Measurements from ENCODE around the gene OR11H7. TPM values are rescaled to one million over a fixed set of nuclear protein-coding genes. Genes with fewer than 3 reads are reported as not detected.
A peak's percentile ranks its signal among the peaks of the same experiment; 100 is the strongest.

OR11H7 gene
- total and polyA plus RNA-seq, 9 of the 15 experiments (the other 6 are each of a cell fraction or from before 2014, with no cell fraction given): not detected

- 0 out of 2 replicates have a peak overlapping the region, but pooled peaks have one; percentile 22 for H2AFZ ChIP-seq (ENCODE audit: low read depth, low read length)
- intact Hi-C loops (cut with micrococcal nuclease): no loop called here
- no peak overlapping the region for H3K9ac ChIP-seq (ENCODE audit: insufficient read depth in 1 of 2, low read depth in 2 of 2, low read length in 2 of 2)
- H3K36me3 ChIP-seq (ENCODE audit: control insufficient read depth, insufficient read depth, low read length): no peaks in the 10 kb centered on the region
- no peaks in the 10 kb centered on the region for H3K27me3 ChIP-seq (ENCODE audit: control insufficient read depth in 2 of 2, insufficient read depth in 2 of 2, low read length in 2 of 2)
- TF ChIP-seq PBX2 (CRISPR knock-in tag; IDR thresholded peaks at IDR 0.05; ENCODE audit: low read depth) (no peak), PBX2 (tag; conservative IDR thresholded peaks at IDR 0.05; ENCODE audit: low read depth) (peak; percentile 55; the same call in 1 of the 2 replicates), PKNOX1 (IDR thresholded peaks at IDR 0.05) (peak; percentile 81), SAFB (IDR thresholded peaks at IDR 0.05; ENCODE audit: borderline replicate concordance, low read depth, low read length) (no peak), CBFA2T3 (IDR thresholded peaks at IDR 0.05) (peak; percentile 59; the same call in 1 of the 2 replicates), MEIS2 (IDR thresholded peaks at IDR 0.05; ENCODE audit: partially characterized antibody) (peak; percentile 82), REST (IDR thresholded peaks at IDR 0.05; ENCODE audit: borderline replicate concordance) (0 out of 2 replicates have a peak, but pooled peaks have one; percentile 9), REST (CRISPR knock-in tag; IDR thresholded peaks at IDR 0.05; ENCODE audit: low read depth) (no peak), BCOR (IDR thresholded peaks at IDR 0.05) (no peak)
- CTCF ChIA-PET (ENCODE audit: low intra/inter-chr PET ratio): no interaction called here
- no peaks in the 10 kb centered on the region; a peak in 1 of 5 replicates for H3K4me1 ChIP-seq (replicated peaks in 1 of 2; ENCODE audit: control insufficient read depth in 2 of 2, insufficient read depth in 2 of 2, low read length in 2 of 2)
- no peaks in the 10 kb centered on the region for H3K9me3 ChIP-seq (replicated peaks; ENCODE audit: control insufficient read depth, insufficient read depth, low read depth, low read length)
- H3K4me2 ChIP-seq (ENCODE audit: insufficient read depth, low read length): no peak overlapping the region
- ATAC-seq (no peak; the same call in 2 of the 3 replicates), DNase-seq (ENCODE audit: extremely low read depth in 1 of 4, low spot score in 3 of 4) (peak in 1 of 4 experiments; percentile 3), FAIRE-seq (no peak)
- no peaks in the 10 kb centered on the region for H3K9me1 ChIP-seq (ENCODE audit: control insufficient read depth, insufficient read depth, low read length)
- H3K4me3 ChIP-seq: no peak overlapping the region
- no peaks in the 10 kb centered on the region for H3K79me2 ChIP-seq (ENCODE audit: control insufficient read depth, insufficient read depth, low read length)
- no peak overlapping the region for H3K27ac ChIP-seq (ENCODE audit: extremely low read depth, low read depth, low read length)
- BruUV-seq (replicated peaks): no TSS peak
- POLR2A ChIA-PET: interaction anchor here (0.6 kb wide), 1 partner anchor 339 kb away, joined by 3 read pairs; no protein-coding TSS in a partner anchor
- in situ Hi-C loops (cut with MboI): no loop called here
- no peaks in the 10 kb centered on the region for H4K20me1 ChIP-seq (replicated peaks; ENCODE audit: control insufficient read depth, insufficient read depth, low read length)
- 22% methylated on average over 2 of the region's 2 CpGs for WGBS (ENCODE audit: insufficient coverage, low coverage, missing lambda C conversion rate)
These were observed 19.2 kb upstream of the OR11H7 start for GRCh38 chr14:20209595-20209994.
